Measurements from ENCODE around the gene SMARCA1. TPM values are rescaled to one million over a fixed set of nuclear protein-coding genes. Genes with fewer than 3 reads are reported as not detected.

Gene SMARCA1
- total and polyA plus RNA-seq, 2 experiments from 2014 or later = 36.9 to 38.5 TPM

DNA sequence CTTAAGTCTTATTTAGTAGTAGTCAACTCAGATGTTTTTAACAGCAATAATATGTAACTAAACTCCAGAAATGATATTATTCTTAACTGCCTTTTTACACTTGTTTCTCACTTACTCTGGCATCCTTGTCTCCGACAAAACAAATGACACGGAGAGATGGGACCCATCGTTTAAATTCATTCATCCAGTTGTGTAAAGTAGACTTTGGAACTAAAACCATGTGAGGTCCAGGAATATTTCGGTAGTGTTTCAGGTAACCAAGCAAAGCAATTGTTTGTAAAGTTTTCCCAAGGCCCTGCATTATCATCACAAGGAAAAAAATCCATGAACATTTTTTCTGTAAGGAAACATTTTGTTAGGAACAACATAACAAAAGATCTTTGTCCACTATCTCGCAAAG, 11.6 kb downstream of the SMARCA1 start:
- Histone ChIP-seq H2AFZ (no peak overlapping the region), H3K4me1 (ENCODE audit: insufficient read depth) (no peaks in the 10 kb centered on the region), H3K79me2 (ENCODE audit: insufficient read depth) (peaks cover 14% of the 10 kb centered on the region), H3K4me3 (no peak overlapping the region), H3K27me3 (replicated peaks; ENCODE audit: insufficient read depth) (no peaks in the 10 kb centered on the region), H4K20me1 (ENCODE audit: insufficient read depth) (no peaks in the 10 kb centered on the region), H3K4me2 (ENCODE audit: unreplicated experiment) (no peak overlapping the region), H3K36me3 (ENCODE audit: low read depth) (peaks cover 20% of the 10 kb centered on the region; the same call in 1 of the 2 replicates), H3K9me2 (ENCODE audit: insufficient read depth) (no peaks in the 10 kb centered on the region), H3K9me3 (ENCODE audit: low read depth) (no peaks in the 10 kb centered on the region), H3F3A (ENCODE audit: insufficient read depth) (no peaks in the 10 kb centered on the region), H3K9ac (no peak overlapping the region), H3K27ac (no peak overlapping the region)
- 78 to 79% methylated on average over 5 of the region's 5 CpGs for WGBS, 2 experiments (ENCODE audit: low coverage in 1 of 2, low lambda C conversion rate in 2 of 2, missing lambda C conversion rate in 2 of 2)
- in situ Hi-C loops (cut with MboI) = no loop called here
- no peak for TF ChIP-seq EZH2 (IDR thresholded peaks at IDR 0.05; ENCODE audit: insufficient read depth, poor library complexity, severe bottlenecking)
- no peak for TF ChIP-seq EZH2phosphoT487 (IDR thresholded peaks at IDR 0.05; ENCODE audit: insufficient read depth, low read depth)
- DNase-seq = no peak

DNA sequence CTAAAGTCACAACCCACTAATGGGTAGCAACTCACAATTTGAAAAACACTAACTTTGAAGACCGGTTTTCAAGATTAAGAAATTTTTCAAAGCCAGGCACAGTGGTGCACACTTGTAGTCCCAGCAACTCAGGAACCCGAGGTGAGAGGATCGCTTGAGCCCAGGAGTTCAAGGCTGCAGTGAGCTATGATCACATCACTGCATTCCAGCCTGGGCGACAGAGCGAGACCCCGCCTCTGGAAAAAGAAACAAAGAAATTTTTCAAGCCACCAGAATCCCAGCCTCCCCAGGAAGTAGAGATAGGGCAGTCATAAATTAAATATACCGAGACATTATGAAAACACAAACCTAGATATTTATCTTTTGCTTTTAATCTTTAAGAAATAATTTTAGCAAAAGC, 13.0 kb downstream of the SMARCA1 start:
- Histone ChIP-seq H3K4me2 (ENCODE audit: unreplicated experiment) (no peak overlapping the region), H3F3A (ENCODE audit: insufficient read depth) (no peaks in the 10 kb centered on the region), H3K27me3 (replicated peaks; ENCODE audit: insufficient read depth) (no peaks in the 10 kb centered on the region), H3K9ac (no peak overlapping the region), H2AFZ (no peak overlapping the region), H4K20me1 (ENCODE audit: insufficient read depth) (no peaks in the 10 kb centered on the region), H3K4me3 (no peak overlapping the region), H3K9me3 (ENCODE audit: low read depth) (no peaks in the 10 kb centered on the region), H3K79me2 (ENCODE audit: insufficient read depth) (peaks cover 2% of the 10 kb centered on the region; the same call in 1 of the 2 replicates), H3K36me3 (ENCODE audit: low read depth) (peaks cover 20% of the 10 kb centered on the region; the same call in 1 of the 2 replicates), H3K4me1 (ENCODE audit: insufficient read depth) (no peaks in the 10 kb centered on the region), H3K27ac (no peak overlapping the region), H3K9me2 (ENCODE audit: insufficient read depth) (no peaks in the 10 kb centered on the region)
- in situ Hi-C loops (cut with MboI) = no loop called here
- TF ChIP-seq EZH2phosphoT487 (IDR thresholded peaks at IDR 0.05; ENCODE audit: insufficient read depth, low read depth) = no peak
- 95 to 97% methylated on average over 7 of the region's 7 CpGs for WGBS, 2 experiments (ENCODE audit: low coverage in 1 of 2, low lambda C conversion rate in 2 of 2, missing lambda C conversion rate in 2 of 2)
- DNase-seq = no peak

DNA sequence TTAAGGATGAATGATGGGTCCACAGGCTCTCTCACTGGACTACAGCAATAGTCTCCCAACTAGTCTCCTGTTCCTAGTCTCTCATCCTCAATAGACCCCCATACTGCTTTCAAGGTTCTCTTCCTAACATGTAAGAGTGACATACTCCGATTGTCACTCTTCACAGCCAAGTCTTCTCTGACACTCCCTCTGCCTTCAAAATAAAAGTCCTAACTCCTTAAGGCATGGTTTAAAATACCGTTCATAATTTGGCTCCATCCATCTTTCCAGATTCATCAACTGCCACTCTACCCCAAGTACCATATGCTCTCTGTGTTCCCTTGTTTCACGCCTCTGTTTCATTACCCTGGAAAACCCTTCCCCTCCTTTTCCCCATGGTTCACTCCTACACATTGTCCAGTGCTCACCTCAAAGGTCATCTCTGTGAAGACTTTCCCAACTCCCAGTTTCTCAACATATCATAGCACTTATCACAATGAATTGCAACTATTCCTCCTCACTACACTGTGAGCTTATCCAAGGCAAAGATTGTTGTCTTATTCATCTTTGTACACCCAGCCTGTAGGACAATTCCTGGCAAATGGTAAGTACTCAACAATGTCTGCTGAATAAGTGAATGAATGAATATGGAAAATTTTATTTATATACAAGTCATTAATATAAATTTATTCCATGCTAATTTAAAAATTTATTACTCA, 26.0 kb downstream of the SMARCA1 start:
- no peak for DNase-seq
- in situ Hi-C loops (cut with MboI) = no loop called here
- Histone ChIP-seq H3F3A (ENCODE audit: insufficient read depth) (peaks cover 27% of the 10 kb centered on the region), H3K27ac (peak overlapping the region; percentile 70; the same call in 1 of the 2 replicates), H3K4me2 (ENCODE audit: unreplicated experiment) (no peak overlapping the region), H3K4me3 (no peak overlapping the region), H3K4me1 (ENCODE audit: insufficient read depth) (peaks cover 34% of the 10 kb centered on the region), H3K9me3 (ENCODE audit: low read depth) (no peaks in the 10 kb centered on the region), H2AFZ (no peak overlapping the region), H4K20me1 (ENCODE audit: insufficient read depth) (no peaks in the 10 kb centered on the region), H3K9ac (no peak overlapping the region), H3K79me2 (ENCODE audit: insufficient read depth) (no peaks in the 10 kb centered on the region), H3K9me2 (ENCODE audit: insufficient read depth) (no peaks in the 10 kb centered on the region), H3K36me3 (ENCODE audit: low read depth) (peaks cover 6% of the 10 kb centered on the region; the same call in 1 of the 2 replicates), H3K27me3 (replicated peaks; ENCODE audit: insufficient read depth) (no peaks in the 10 kb centered on the region)
- TF ChIP-seq EZH2 (IDR thresholded peaks at IDR 0.05; ENCODE audit: insufficient read depth, poor library complexity, severe bottlenecking) (no peak), EZH2phosphoT487 (IDR thresholded peaks at IDR 0.05; ENCODE audit: insufficient read depth, low read depth) (no peak)
- 59 to 70% methylated on average over 3 of the region's 3 CpGs for WGBS, 2 experiments (ENCODE audit: low coverage in 1 of 2, low lambda C conversion rate in 2 of 2, missing lambda C conversion rate in 2 of 2)

DNA sequence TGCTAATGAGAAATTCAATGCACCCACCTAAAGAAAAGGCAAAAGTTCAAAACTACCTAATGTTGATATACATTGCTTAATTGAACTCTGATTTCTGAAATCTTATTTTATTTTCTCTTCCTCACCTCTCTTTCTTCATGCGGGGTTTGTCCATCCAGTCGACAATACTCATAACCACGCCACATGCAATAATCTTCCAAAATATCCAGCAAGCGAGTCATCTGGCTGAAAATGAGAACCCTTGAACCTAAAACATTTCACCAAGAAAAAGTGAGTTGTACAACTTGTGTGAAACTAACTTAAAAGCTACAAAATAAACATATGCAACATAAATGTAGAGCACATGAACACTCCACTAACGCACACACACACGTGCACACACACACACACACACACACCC, 26.7 kb downstream of the SMARCA1 start:
- no peaks in the 10 kb centered on the region for H3K9me2 ChIP-seq (ENCODE audit: insufficient read depth)
- H3K9me3 ChIP-seq (ENCODE audit: low read depth) = no peaks in the 10 kb centered on the region
- peaks cover 27% of the 10 kb centered on the region for H3F3A ChIP-seq (ENCODE audit: insufficient read depth)
- H4K20me1 ChIP-seq (ENCODE audit: insufficient read depth) = no peaks in the 10 kb centered on the region
- peaks cover 34% of the 10 kb centered on the region for H3K4me1 ChIP-seq (ENCODE audit: insufficient read depth)
- 57 to 63% methylated on average over 6 of the region's 6 CpGs for WGBS, 2 experiments (ENCODE audit: low coverage in 1 of 2, low lambda C conversion rate in 2 of 2, missing lambda C conversion rate in 2 of 2)
- DNase-seq = peak; percentile 53
- H3K79me2 ChIP-seq (ENCODE audit: insufficient read depth) = no peaks in the 10 kb centered on the region
- H3K9ac ChIP-seq = no peak overlapping the region
- TF ChIP-seq EZH2 (IDR thresholded peaks at IDR 0.05; ENCODE audit: insufficient read depth, poor library complexity, severe bottlenecking) (no peak), EZH2phosphoT487 (IDR thresholded peaks at IDR 0.05; ENCODE audit: insufficient read depth, low read depth) (no peak)
- H3K27me3 ChIP-seq (replicated peaks; ENCODE audit: insufficient read depth) = no peaks in the 10 kb centered on the region
- no peak overlapping the region for H3K4me3 ChIP-seq
- in situ Hi-C loops (cut with MboI) = no loop called here
- H3K4me2 ChIP-seq (ENCODE audit: unreplicated experiment) = peak overlapping the region; percentile 48
- H2AFZ ChIP-seq = no peak overlapping the region
- peaks cover 3% of the 10 kb centered on the region for H3K36me3 ChIP-seq (ENCODE audit: low read depth)
- H3K27ac ChIP-seq = peak overlapping the region; percentile 70

Measured in GM23248 (cell line).